GM18517 (cell line): ENCODE data around the gene BATF3.

Experiments used
- ATAC-seq: cut with Tn5 transposase; IDR thresholded peaks from one replicate; pipeline ENCODE4 v1.9.1; 2021; ENCODE audit warnings: mild to moderate bottlenecking, moderate library complexity; ENCODE audit not compliant: unreplicated experiment

The BATF3 gene

DNA sequence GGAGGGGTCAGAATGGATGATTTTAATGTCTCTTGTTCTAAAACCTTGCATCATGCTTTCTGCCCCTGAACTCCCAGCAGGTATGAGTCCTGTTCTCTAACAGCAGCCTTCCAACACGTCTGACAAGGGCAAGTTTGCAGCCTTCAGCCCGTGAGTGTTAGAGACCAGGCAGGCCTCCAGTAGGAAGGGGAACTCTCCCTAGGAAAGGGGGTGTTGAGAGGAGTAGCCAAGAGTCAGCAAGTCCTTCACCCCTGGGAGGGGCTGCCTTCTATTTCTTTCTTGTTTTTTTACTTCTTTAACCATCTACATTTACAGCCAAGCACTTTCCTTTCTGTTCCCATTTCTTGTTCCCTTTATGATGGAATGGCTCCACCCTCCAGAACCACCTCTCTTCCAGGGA lies 14.2 kb downstream of the BATF3 start:
- no peak for ATAC-seq

DNA sequence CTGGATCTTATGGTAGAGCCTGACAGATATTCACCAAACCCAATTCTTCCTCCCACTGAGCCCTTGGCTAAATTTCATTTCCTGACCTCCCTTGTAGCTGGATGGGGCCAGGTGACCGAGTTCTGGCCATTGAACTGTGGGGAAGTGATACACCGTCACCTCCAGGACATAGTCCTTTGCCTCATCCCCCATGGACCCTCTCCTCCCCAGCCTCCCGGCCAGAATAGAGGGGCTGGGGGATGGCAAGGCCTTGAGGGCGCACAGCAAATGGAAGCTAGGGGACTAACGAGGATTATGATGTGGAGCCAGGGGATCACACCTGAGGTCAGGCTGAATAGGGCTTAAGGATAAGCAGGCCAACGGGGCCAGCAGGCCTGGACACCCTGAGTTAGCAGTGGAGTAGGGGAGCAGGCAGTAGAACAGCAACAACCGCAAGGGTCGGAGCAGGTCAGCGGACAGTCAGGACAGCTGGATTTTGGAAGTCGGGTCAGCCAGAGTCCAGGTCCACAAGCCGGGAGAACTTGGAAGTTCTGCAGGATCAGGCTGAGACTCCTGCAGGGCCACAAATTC lies 15.0 kb downstream of the BATF3 start:
- no peak for ATAC-seq

DNA sequence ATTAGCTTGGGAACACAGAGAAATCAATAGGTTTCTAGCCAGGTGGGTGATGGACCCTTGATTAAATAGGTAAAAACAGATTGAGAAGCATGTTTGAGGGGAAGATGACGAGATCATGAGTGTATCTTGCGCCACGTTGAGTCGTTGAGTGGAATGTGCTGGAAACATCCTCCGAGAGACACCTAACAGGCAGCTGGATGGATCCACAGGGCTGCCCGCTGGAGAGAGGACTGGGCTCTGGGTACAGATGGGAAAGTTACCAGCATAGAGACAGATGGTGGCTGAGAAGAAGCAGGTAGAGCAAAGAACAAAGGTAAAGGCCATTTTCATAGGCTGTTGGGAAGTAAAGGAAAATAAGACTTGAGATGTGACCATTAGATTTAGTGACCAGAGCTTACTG lies 15.6 kb downstream of the BATF3 start:
- no peak for ATAC-seq

DNA sequence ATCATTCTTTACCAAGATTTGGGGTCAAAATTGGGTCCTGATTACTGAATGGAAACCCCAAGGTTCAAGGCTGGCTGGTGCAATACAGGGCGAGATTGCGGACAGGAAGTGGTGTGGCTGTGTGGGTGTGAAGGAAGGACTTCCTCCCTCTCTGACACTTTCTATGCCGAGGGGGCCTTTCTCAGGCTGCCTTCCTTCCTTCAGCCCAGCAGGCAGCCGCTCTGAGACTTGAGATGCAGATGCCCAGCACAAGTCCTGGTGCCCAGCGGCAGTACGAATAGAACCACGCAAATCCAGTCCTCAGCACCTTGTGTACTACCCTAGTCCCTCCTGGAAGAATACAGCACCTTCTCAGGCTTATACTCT lies 16.3 kb downstream of the BATF3 start:
- peak; percentile 79 for ATAC-seq

DNA sequence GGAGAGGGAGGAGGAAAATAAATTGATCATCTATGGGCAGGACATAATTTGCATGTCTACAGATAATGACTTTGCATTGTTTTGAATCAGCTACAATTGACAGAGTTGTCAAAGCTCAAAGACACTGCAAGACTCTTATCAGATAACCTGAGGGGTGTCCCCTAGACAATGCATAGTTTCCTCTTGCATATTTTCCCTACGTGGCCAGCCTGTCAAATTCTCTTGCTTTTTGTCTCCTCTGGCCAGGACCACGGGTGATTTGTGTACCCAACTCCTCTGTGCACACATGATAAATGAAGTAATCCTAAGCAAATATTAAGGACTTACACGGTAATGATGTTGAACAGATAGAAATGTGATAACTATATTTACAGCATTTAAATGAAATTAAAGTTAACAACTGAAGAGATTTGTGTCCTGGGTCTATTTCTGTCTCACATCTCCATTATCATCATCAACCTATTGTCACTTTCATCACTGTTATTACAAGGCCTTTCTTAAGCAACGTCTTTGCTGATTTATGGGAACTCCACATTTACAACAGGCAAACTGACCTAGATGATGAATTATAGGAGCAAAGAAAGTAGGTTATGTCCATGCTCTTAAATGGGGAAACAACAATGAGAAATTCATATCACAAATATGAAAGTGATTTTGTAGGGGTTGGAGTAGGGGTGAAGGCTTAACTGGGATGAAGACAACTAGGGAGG lies 18.8 kb downstream of the BATF3 start:
- no peak for ATAC-seq

DNA sequence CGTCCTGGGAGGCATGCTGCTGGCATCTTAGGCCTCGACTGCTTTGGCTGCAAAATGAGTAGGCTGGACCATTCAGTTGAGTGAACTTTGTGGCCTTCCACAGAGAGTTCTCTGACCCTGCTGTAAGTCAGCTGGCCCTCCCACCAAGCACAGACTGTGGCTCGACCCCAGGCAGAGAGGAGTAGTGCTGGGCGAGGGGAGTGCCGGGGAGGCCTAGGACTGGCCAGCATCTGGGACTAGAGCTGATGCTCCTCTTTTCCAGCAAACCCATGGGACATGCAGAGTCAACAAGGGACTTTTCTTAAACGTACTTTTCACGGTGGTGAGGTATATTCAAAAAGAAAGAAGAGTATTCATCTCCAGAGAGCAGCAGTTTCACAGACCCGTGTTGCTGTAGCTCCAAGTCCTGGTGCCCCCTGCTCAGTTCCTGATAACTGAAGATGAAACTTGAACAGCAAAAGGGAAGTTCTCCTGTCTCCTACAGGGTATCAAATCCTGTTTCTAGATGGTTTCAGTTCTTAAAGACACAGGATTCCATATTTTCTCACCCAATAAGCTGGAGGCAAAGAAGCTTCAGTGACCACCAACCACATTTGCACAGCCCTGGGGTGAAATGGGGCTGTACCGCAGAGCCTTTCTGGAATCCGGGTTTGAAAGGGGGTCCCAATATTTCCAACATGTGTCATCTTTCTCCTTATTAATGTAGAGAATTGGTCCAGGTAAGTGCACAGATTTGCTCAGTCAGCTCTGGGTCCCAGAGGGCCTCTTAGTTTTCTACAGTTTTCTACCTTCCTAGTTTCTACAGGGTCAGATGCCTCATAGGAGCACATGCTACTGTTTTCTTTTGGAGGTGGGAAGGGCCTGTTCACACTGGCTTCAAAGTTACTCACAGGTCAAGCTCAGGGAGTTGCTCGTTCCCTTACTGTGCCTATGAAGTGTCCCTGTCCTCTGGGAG lies 20.9 kb downstream of the BATF3 start:
- ATAC-seq, result peak; percentile 60

DNA sequence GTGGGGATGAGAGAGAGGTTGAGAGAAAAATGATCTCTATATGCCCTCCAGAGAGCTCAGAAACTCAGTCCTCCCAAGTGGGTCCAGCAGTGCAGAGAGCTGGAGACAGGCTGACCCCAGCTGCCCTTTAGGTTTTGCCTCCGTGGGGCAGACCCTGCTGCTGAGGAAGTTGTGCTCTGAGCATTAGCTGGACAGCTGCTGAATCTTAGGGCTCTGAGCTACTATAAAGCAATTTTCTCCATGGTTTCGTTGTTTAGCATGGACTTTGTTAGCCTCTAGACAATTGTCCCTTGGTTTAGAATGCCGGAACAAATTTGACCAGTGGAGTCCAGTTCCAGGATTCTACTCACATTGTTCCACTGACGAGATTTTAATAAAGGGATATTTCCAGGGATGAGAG lies 22.1 kb downstream of the BATF3 start:
- no peak for ATAC-seq

DNA sequence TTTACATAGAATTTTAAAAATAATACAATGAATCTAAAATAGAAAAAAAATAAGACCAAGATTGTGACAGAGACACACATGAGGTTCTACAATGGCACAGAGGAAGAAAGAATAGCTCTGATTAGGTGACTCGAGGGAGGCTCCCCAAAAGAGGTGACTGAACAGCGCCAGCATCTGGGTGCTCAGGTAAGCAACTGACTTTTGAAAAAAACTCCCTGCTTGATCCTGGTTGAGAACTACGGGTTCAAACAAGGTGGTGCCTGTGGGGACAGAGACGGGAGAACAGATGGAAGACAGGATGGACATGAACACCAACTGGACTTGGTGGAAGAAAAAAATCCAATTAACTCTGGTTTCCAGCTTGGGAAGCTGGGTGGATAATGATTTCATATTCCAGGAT lies 22.5 kb downstream of the BATF3 start:
- ATAC-seq, result no peak

DNA sequence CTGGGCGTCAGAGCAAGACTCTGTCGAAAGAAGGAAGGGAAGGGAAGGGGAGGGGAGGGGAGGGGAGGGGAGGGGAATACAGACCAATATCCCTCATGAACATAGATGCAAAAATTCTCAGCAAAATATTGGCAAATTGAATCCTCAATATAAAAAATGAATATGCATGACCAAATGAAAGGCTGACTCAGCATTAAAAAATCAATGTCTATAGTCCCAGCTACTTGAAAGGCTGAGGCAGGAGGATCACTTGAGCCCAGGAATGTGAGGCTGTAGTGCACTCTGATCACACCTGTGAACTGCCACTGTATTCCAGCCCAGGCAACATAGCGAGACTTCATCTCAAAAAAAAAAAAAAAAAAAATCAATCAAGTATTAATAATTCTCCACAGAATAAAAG lies 24.0 kb downstream of the BATF3 start:
- no peak for ATAC-seq

DNA sequence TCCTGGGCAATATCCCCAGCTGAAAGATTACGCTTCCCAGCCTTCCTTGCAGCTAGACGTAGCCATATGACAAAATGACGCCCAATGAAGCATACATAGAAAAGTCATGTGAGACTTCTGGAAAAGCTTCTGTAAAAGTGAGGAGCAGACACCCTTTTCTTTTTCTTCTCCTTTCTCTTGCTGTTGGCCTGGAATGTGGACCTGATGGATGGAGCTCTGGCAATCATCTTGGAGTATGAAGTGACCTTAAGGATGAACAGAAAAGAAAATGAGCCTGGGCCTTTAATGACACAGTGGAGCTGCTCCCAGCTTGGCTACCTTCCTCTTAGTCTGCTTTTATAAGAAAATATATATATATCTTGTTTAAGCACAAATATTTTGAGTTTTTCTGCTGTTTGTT lies 24.8 kb downstream of the BATF3 start:
- no peak for ATAC-seq

DNA sequence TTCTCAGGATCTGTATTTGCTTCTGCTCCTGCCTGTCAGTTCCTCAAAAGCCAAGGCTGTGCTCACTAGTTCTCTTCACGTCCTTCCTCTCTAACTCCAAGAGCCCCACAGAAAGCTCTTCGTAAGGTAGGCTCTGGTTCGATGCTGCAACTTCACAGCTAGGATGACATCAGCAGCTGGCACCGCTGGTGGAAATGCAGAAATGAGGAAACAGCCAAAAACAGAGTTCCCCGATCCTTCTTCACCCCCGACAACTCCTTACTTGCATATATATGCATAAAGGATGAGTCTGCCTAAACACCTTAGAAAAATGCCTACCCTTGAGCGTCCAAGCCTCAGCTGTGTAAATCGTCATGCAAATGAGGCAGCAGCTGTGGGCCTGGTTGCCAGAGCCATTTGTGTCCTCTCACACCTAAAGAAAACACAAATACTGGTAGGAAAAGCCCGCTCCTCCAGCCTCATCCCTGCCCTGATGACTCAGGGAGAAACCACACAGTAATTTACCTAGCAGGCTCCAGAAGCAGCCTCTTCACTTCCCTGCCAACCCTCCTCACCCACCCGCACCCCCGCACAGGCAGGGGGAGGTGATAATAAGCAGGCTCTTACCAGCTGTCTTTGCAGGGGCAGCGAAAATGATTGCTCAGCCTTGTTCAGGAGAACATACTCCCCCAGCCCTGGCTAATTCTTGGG lies 28.2 kb downstream of the BATF3 start:
- no peak for ATAC-seq

DNA sequence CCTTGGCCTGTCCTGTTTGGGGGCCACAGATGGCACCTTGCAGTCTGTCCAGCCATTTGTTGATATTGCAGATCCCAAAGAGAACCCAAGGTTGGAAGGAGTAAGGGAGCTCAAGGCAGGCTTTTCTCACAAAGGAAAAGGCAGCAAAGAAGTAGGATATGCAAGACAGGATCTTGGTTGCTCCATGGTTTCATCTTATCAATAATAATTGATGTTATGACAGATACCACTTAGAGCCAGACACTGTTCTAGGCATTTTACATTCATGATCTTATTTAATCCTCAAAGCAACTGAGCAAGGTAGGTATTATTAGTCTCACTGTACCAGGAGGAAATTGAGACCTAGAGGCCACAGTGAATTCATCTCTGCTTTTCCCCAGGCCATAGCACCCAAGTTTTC lies 28.8 kb downstream of the BATF3 start:
- ATAC-seq, result no peak

DNA sequence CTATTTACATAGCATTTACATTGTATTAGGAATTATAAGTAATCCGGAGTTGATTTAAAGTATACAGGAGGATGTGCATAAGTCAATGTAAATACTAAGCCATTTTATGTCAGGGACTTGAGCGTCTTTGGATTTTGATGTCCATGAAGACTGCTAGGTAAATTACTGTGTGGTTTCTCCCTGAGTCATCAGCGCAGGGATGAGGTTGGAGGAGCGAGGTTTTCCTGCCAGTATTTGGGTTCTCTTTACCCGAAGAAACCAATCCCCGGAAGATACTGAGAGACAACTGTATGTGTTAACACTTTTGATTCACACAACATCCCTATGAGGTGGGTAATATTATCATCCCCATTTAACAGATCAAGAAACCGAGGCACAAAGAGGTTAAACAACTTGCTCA lies 29.3 kb downstream of the BATF3 start:
- ATAC-seq, result no peak

DNA sequence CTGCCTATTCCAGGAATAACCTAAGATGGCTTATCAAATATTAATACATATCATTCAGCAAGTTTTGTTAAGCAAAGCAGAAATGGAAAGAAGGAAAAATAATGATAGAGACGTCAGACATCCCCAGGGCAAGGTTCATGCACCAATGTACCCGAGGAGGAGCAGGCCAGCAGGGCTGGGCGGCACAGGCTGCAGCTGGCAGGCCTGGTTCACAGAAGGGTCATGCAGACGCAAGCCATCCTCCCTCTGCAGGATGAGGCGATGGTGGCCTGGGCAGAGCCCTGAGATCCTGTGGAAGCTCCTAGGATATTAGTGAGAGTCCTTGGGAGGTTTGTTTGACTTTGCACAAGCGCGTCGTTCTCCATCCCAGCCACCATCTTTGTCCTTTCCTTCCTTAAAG lies 30.0 kb downstream of the BATF3 start:
- ATAC-seq, result no peak

DNA sequence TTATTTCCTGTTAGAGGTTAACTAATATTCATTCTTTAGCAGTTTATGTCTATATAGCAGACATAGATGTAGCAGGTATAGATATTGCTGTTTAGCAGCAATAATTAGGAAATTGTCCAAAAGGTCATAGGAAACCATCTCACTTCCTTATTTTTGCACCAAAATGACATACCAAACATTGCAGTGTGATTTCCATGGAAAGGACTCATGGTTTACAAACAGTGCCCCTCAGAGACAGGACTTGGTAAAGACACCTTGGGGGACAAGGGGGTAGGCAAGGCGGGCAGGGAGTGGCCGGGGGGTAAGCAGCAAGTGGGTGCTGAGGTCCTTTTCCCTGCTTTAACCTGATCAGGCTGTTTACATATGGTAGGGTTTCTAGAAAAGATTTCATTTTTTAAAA lies 30.5 kb downstream of the BATF3 start:
- no peak for ATAC-seq

DNA sequence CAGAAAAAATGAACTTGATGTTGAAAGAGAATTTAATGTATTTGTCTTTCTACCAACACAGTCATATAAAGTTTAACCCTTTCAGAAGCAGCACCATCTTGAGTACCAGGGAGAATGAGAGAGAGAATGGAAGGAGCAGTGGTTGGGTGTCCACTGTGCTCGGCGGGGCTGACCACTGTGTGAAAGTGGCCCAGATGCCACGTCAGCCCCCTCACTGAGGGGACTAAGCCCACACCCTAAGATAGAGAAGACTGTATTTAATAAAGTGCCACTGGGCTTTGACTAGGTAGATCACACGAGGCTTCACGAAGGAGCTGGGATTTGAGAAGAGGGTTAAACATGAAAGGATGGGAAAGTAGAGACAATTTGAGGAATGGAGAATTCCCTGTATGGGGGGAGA lies 31.2 kb downstream of the BATF3 start:
- no peak for ATAC-seq

DNA sequence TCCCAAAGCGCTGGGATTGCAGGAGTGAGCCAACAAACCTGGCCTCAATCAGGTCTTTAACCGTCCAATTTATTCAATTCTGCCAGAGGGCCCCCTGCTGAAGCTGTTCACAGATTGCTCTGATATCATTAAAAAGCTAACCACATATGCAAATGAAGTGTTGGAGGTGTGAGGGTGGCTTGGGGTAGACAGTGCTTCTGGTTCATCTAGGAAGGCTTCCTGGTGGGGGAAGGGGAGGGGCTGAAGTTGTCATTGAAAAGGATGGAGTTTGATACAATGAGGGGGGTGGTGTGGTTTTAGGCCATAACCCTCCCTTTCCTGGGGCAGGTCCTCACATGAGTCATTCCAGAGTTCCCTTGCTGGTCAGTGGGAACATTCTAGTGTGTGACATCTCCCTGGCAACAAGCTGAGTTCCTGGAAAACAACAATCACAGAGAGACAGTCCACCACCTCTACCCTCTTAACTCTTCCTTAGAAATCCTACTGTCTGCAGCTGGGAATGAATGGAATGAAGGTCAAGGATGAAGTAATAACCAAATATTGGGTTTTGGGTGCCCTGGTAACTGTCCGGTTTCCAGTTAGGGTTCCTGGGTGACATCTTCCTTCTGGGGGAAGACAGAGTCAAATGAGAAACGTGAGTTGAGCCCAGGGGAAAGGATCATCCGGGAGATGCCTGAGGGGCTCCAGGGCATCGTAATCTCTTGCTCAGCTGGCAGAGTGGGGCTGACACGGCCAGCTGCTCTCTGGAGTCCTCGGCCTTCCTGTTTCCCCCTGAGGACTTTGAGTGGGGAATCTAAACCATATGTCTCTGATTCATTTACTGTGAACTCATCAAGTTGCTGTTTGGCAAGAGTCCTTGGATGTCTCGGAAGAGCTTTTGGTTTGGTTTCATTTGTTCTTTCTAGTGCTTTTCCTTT lies 32.2 kb downstream of the BATF3 start:
- no peak for ATAC-seq

DNA sequence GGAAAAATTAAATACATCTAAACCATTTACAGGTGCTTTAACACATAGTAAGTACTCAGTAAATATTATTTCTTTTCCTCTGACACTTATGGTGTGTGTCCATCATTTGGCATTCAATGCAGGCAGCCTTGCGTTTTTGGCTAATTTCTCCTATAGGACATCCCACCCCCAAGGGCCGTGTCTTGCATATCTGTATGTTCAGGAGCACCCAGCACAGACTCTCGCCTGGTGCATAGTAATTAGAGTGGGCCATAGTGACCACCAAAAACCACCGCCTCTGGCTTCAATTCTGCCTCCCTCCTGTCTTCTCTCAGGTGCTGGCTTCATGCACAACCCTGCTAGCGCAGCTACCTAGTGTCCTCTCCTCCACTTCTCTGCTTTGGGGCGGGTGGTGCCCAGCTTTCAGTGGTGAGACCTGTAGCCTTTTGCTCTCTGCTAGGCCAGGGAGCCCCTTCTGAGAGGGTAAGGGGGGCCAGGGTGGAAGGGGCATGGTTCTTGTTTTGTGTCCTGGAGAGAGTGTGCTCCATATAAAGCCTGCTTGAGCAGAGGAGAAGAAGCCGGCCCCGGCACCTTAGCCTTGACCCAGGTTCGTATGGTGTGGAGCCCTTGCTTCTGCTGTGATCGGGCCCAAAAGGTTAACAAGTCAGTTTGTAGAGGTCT lies 33.4 kb downstream of the BATF3 start:
- ATAC-seq, result no peak

DNA sequence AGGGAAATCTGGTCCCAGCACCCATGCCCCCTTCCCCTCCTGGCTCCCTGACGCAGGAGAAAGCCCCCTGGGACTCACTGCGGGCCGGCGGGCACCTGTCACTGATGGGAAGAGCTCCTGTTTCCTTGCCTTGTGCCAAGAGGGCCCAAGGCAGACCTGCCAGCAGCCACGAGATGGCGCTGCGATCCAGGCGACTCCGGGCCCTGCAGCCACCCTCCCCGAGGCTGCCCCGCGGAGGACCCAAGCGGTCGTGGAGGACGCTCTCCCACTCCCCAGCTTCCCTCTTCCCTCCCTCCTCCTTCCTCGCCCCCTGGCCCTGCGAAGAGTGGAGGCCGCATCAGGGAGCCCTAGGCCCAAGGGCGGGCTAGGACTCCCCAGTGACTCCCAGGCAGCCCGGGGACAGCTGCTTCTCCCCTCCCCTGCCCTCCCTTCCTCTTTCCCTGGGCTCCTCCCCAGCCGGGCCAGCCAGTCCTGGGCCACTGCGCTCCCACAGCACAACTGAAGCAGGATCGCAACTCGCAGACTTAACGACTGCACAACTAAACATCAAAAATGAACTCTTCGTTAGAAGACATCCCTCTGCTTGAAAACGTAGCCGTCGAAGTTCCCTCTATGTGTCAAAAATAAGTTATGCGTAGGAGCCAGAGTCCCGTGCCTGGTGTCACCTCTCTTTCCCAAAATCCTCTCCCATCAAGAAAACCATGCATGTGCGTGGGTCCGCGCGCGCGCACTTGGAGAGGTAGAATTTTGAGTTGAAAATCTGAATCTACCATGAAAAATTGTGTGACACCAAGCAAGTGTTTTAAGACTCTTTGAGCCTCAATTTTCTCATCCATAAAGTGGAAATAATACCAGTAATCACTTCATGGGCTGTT lies 34.2 kb downstream of the BATF3 start:
- peak; percentile 77 for ATAC-seq
